ENCODE results near the gene STK24. TPM values are rescaled to one million over a fixed set of nuclear protein-coding genes. Genes with fewer than 3 reads are reported as not detected.

STK24 gene
- total RNA-seq, 4 donors from 2014 or later = 28.7 to 68.4 (median 49.4) TPM

GRCh38 chr13:98533912-98534311, 43.0 kb downstream of the STK24 start:
- H3K27ac ChIP-seq = no peak overlapping the region
- DNase-seq = no peak
- H3K4me1 ChIP-seq = peaks cover 78 to 89% of the 10 kb centered on the region in 2 donors
- no peak for ATAC-seq
- H3K9me3 ChIP-seq = no peaks in the 10 kb centered on the region
- in situ Hi-C loops (cut with MboI; ENCODE audit: low sequenced_read_pairs in 4 of 4) = no loop called here
- TF ChIP-seq POLR2A (IDR thresholded peaks at IDR 0.05) (no peak), CTCF (IDR thresholded peaks at IDR 0.05 in 4 of 5, conservative IDR thresholded peaks at IDR 0.05 in 1 of 5) (no peak)
- H3K4me3 ChIP-seq = no peak overlapping the region
- intact Hi-C loops (cut with DNase I; ENCODE audit: low total_unique reads) = no loop called here
- no peaks in the 10 kb centered on the region for H3K27me3 ChIP-seq
- H3K36me3 ChIP-seq = no peaks in the 10 kb centered on the region

GRCh38 chr13:98532254-98532653, 44.7 kb downstream of the STK24 start:
- no peak for ATAC-seq
- Histone ChIP-seq H3K4me1 (peaks cover 74 to 76% of the 10 kb centered on the region in 2 donors), H3K4me3 (no peak overlapping the region), H3K9me3 (no peaks in the 10 kb centered on the region), H3K27ac (no peak overlapping the region), H3K27me3 (no peaks in the 10 kb centered on the region), H3K36me3 (no peaks in the 10 kb centered on the region)
- TF ChIP-seq CTCF (IDR thresholded peaks at IDR 0.05 in 4 of 5, conservative IDR thresholded peaks at IDR 0.05 in 1 of 5) = no peak
- TF ChIP-seq POLR2A (IDR thresholded peaks at IDR 0.05) = no peak
- no peak for DNase-seq
- intact Hi-C loops (cut with DNase I; ENCODE audit: low total_unique reads) (no loop called here), in situ Hi-C loops (cut with MboI; ENCODE audit: low sequenced_read_pairs in 4 of 4) (no loop called here)

- Histone ChIP-seq H3K9me3 (no peaks in the 10 kb centered on the region), H3K27ac (peak overlapping the region in 2 of 4 donors; percentile 27 to 49), H3K27me3 (no peaks in the 10 kb centered on the region), H3K4me3 (no peak overlapping the region), H3K4me1 (peaks cover 70 to 73% of the 10 kb centered on the region in 2 donors), H3K36me3 (no peaks in the 10 kb centered on the region)
- DNase-seq (no peak), ATAC-seq (peak; percentile 29 to 82)
- intact Hi-C loops (cut with DNase I; ENCODE audit: low total_unique reads) (no loop called here), in situ Hi-C loops (cut with MboI; ENCODE audit: low sequenced_read_pairs in 4 of 4) (no loop called here)
- TF ChIP-seq CTCF (IDR thresholded peaks at IDR 0.05 in 4 of 5, conservative IDR thresholded peaks at IDR 0.05 in 1 of 5) (no peak), POLR2A (IDR thresholded peaks at IDR 0.05) (no peak)
Measured at GRCh38 chr13:98530217-98530616, 46.7 kb downstream of the STK24 start.

DNA sequence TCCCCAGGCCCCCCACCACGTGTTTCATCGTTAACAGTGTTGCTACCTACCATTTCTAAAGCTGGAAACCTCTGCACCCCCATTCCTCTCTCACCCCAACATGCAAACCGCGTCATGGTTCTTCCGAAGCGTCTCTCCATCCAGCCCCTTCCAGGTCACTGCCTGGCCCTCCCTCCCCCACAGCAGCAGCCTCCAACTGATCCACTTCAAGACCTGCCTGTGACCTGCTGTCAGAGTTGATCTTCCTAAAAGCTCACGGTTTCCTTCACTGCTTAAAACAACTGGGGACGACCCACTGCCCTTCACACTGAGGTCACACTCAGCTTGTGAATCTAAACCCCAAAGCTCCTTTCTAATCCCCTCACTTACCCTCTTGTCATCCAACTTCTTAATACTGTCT, 47.7 kb downstream of the STK24 start:
- ATAC-seq (no peak), DNase-seq (no peak)
- Histone ChIP-seq H3K4me3 (no peak overlapping the region), H3K9me3 (no peaks in the 10 kb centered on the region), H3K4me1 (peaks cover 71 to 77% of the 10 kb centered on the region in 2 donors), H3K27ac (no peak overlapping the region), H3K27me3 (no peaks in the 10 kb centered on the region), H3K36me3 (no peaks in the 10 kb centered on the region)
- TF ChIP-seq CTCF (IDR thresholded peaks at IDR 0.05 in 4 of 5, conservative IDR thresholded peaks at IDR 0.05 in 1 of 5) (no peak), POLR2A (IDR thresholded peaks at IDR 0.05) (no peak)
- intact Hi-C loops (cut with DNase I; ENCODE audit: low total_unique reads) (no loop called here), in situ Hi-C loops (cut with MboI; ENCODE audit: low sequenced_read_pairs in 4 of 4) (no loop called here)

DNA sequence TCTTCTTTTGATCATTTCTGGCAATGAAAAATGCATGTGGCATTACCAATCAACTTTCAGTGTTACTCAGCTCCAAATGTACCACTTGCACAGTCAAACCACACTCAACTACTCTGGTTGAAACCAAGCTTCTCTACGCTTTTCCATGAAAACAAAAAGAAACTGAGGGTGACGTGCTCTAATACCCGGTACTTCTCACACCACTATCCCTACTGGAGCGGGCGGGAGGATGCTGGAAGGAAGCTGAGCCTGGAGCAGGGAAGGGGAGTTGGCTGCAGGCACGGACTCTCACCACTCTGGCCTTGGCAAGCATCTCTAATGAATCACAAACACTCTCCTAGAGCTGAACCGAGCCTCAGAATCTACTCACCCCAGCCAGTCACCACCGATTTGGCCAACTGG, 48.2 kb downstream of the STK24 start:
- Histone ChIP-seq H3K9me3 (no peaks in the 10 kb centered on the region), H3K27me3 (no peaks in the 10 kb centered on the region), H3K27ac (no peak overlapping the region), H3K4me1 (peaks cover 71 to 78% of the 10 kb centered on the region in 2 donors), H3K36me3 (no peaks in the 10 kb centered on the region), H3K4me3 (no peak overlapping the region)
- DNase-seq (no peak), ATAC-seq (peak in 1 of 2 donors; percentile 11)
- TF ChIP-seq POLR2A (IDR thresholded peaks at IDR 0.05) = no peak
- no peak for TF ChIP-seq CTCF (IDR thresholded peaks at IDR 0.05 in 4 of 5, conservative IDR thresholded peaks at IDR 0.05 in 1 of 5)
- in situ Hi-C loops (cut with MboI; ENCODE audit: low sequenced_read_pairs in 4 of 4) = no loop called here
- intact Hi-C loops (cut with DNase I; ENCODE audit: low total_unique reads) = no loop called here

Measured in gastrocnemius medialis (tissue), 4 donors.